K562 (cell line): ENCODE measurements around the gene ZDHHC18. TPM values are rescaled to one million over a fixed set of nuclear protein-coding genes. Genes with fewer than 3 reads are reported as not detected.

ENCODE experiments used
- ATAC-seq: fragments of 200-7000 bp; cut with Tn5 transposase; 3 replicates; pipeline ENCODE4 v1.9.1; 2020; ENCODE audit warnings: moderate library complexity
- BruUV-seq: library from RNA; stranded (reverse); fragments of 400-500 nt; replicated peaks from 2 replicates; lab custom pipeline; 2021; lab: Mats Ljungman, UMichigan
- CTCF ChIA-PET: fragments of 300-600 bp; formaldehyde crosslinking; extraction: SDS; loops from one replicate; lab custom pipeline; 2021; ENCODE audit warnings: low intra/inter-chr PET ratio; lab: Yijun Ruan, JAX
- POLR2A ChIA-PET: fragments of 300-600, 350-650 bp; sonication (Branson Sonifier 250); formaldehyde crosslinking; extraction: SDS; loops from one replicate; lab custom pipeline; 2021; ENCODE audit warnings: antibody characterized with exemption, inconsistent platforms; lab: Yijun Ruan, JAX
- DNase-seq, 4 experiments: peaks; one replicate each; pipeline versions ENCODE4 v3.0.0 to v3.0.0-alpha.2; 2011 to 2018; ENCODE audit warnings: low spot score in 3 of 4, mixed read lengths in 3 of 4; ENCODE audit errors: extremely low read depth in 1 of 4
- FAIRE-seq: peaks from 2 replicates; lab custom pipeline; 2011; peaks lifted over from hg19 to GRCh38; lab: Jason Lieb, UNC
- H2AFZ ChIP-seq: 2 replicates; pipeline ENCODE4 v1.6.0; 2011; ENCODE audit warnings: low read depth, low read length, control low read depth, inconsistent platforms
- H3K27ac ChIP-seq: fragments of 200-600 bp; 3 replicates; pipeline ENCODE4 v1.8.0; 2011; ENCODE audit warnings: low read depth, mild to moderate bottlenecking, control low read depth, inconsistent platforms, low read length, moderate library complexity, mixed read lengths; ENCODE audit errors: extremely low read depth
- H3K27me3 ChIP-seq, 2 experiments: fragments of 300-600 bp in 1 of 2; 2 replicates in 1 of 2; 3 replicates in 1 of 2; pipeline versions ENCODE4 v1.6.0 to v1.8.0; 2011; ENCODE audit warnings: inconsistent platforms in 2 of 2, low read length in 2 of 2, mild to moderate bottlenecking in 1 of 2, mixed read lengths in 1 of 2, moderate library complexity in 1 of 2; ENCODE audit not compliant: control insufficient read depth in 2 of 2, insufficient read depth in 2 of 2
- H3K36me3 ChIP-seq: fragments of 300-600 bp; 3 replicates; pipeline ENCODE4 v1.8.0; 2011; ENCODE audit warnings: mild to moderate bottlenecking, low read length, inconsistent platforms; ENCODE audit not compliant: control insufficient read depth, insufficient read depth
- H3K4me1 ChIP-seq, 2 experiments: fragments of 200-600 bp in 1 of 2; replicated peaks in 1 of 2; 2 replicates in 1 of 2; 3 replicates in 1 of 2; pipeline versions ENCODE4 v1.5.1 to v1.8.0; 2011; ENCODE audit warnings: inconsistent platforms in 2 of 2, low read length in 2 of 2, mild to moderate bottlenecking in 1 of 2, mixed read lengths in 1 of 2, moderate library complexity in 1 of 2; ENCODE audit not compliant: control insufficient read depth in 2 of 2, insufficient read depth in 2 of 2
- H3K4me2 ChIP-seq: 2 replicates; pipeline ENCODE4 v1.6.1; 2011; ENCODE audit warnings: low read length, control low read depth, inconsistent platforms, mixed read lengths; ENCODE audit not compliant: insufficient read depth
- H3K4me3 ChIP-seq: fragments of 200-600 bp; sonication (generic), shearing (Covaris generic); 2 replicates; pipeline ENCODE4 v1.5.1; 2016; ENCODE audit warnings: control low read depth, inconsistent platforms
- H3K79me2 ChIP-seq: fragments of 200-600 bp; 3 replicates; pipeline ENCODE4 v1.8.0; 2011; ENCODE audit warnings: low read length, inconsistent platforms; ENCODE audit not compliant: control insufficient read depth, insufficient read depth
- H3K9ac ChIP-seq, 2 experiments: 2 replicates each; pipeline versions ENCODE4 v1.6.0 to v1.6.1; 2011; ENCODE audit warnings: low read depth in 2 of 2, low read length in 2 of 2, control low read depth in 1 of 2, inconsistent platforms in 1 of 2, mild to moderate bottlenecking in 1 of 2, mixed read lengths in 1 of 2; ENCODE audit not compliant: insufficient read depth in 1 of 2
- H3K9me1 ChIP-seq: one replicate; pipeline ENCODE4 v1.6.0; 2011; ENCODE audit warnings: inconsistent platforms, mild to moderate bottlenecking, low read length, moderate library complexity; ENCODE audit not compliant: control insufficient read depth, insufficient read depth
- H3K9me3 ChIP-seq: replicated peaks from 2 replicates; pipeline ENCODE4 v1.5.1; 2011; ENCODE audit warnings: low read depth, low read length, inconsistent platforms; ENCODE audit not compliant: control insufficient read depth, insufficient read depth
- H4K20me1 ChIP-seq: replicated peaks from 2 replicates; pipeline ENCODE4 v1.6.1; 2011; ENCODE audit warnings: low read length, inconsistent platforms, mixed read lengths; ENCODE audit not compliant: control insufficient read depth, insufficient read depth
- ATF7 ChIP-seq: fragments of 450-650 bp; IDR thresholded peaks from 2 replicates; pipeline ENCODE4 v1.7.1; 2014; ENCODE audit warnings: mild to moderate bottlenecking, moderate library complexity
- BRD9 ChIP-seq: fragments of 450-650 bp; IDR thresholded peaks from 2 replicates; pipeline ENCODE4 v1.6.1; 2018; ENCODE audit warnings: low read depth; ENCODE audit not compliant: partially characterized antibody
- CBFA2T2 ChIP-seq: fragments of 450-650 bp; conservative IDR thresholded peaks from 2 replicates; pipeline ENCODE4 v1.6.1; 2017; ENCODE audit warnings: mild to moderate bottlenecking
- CBX3 ChIP-seq, 2 experiments: IDR thresholded peaks; 1 replicate in 1 of 2; 2 replicates in 1 of 2; pipeline ENCODE4 v1.6.1; 2012; ENCODE audit warnings: inconsistent platforms in 2 of 2, low read length in 2 of 2, borderline replicate concordance in 1 of 2, control low read depth in 1 of 2
- ETV1 ChIP-seq: fragments of 450-650 bp; conservative IDR thresholded peaks from 2 replicates; pipeline ENCODE4 v1.6.1; 2016; ENCODE audit warnings: missing genetic modification characterization, control low read depth, low read depth, missing compliant biosample characterization
- MTA2 ChIP-seq: fragments of 450-650 bp; IDR thresholded peaks from 2 replicates; pipeline ENCODE4 v1.6.1; 2016; ENCODE audit warnings: low read depth
- PRPF4 ChIP-seq: fragments of 200-400 bp; formaldehyde crosslinking; IDR thresholded peaks from one replicate; pipeline ENCODE4 v1.6.1; 2017; ENCODE audit warnings: low read length, low read depth, mild to moderate bottlenecking; ENCODE audit not compliant: insufficient read depth, poor library complexity, severe bottlenecking
- TAF1 ChIP-seq: IDR thresholded peaks from 2 replicates; pipeline ENCODE4 v1.6.1; 2011; ENCODE audit warnings: mild to moderate bottlenecking, low read length, moderate library complexity; ENCODE audit not compliant: insufficient read depth, control insufficient read depth, severe bottlenecking; ENCODE audit errors: extremely low read depth
- TAL1 ChIP-seq: fragments of 450-650 bp; IDR thresholded peaks from 2 replicates; pipeline ENCODE4 v1.6.1; 2016; ENCODE audit warnings: mild to moderate bottlenecking
- TCFL5 ChIP-seq: fragments of 250-450 bp; sonication (Bioruptor Pico); conservative IDR thresholded peaks from 2 replicates; pipeline ENCODE4 v1.6.1; 2021; ENCODE audit warnings: mild to moderate bottlenecking, moderate library complexity, matching md5 sums
- TRIM28 ChIP-seq: fragments of 450-650 bp; IDR thresholded peaks from 2 replicates; pipeline ENCODE4 v1.6.1; 2017
- ZBED1 ChIP-seq: IDR thresholded peaks from 2 replicates; pipeline ENCODE4 v1.6.1; 2014
- ZEB2 ChIP-seq: fragments of 450-650 bp; IDR thresholded peaks from 2 replicates; pipeline ENCODE4 v1.6.1; 2016
- ZFP36 ChIP-seq: fragments of 150-350 bp; IDR thresholded peaks from 2 replicates; pipeline ENCODE4 v1.6.1; 2018; ENCODE audit warnings: low read length, low read depth; ENCODE audit not compliant: partially characterized antibody
- ZNF507 ChIP-seq: conservative IDR thresholded peaks from 2 replicates; pipeline ENCODE4 v1.6.1; 2017; ENCODE audit warnings: missing genetic modification characterization, missing compliant biosample characterization
- ZNF584 ChIP-seq: fragments of 200-800 bp; sonication (Bioruptor generic); IDR thresholded peaks from 2 replicates; pipeline ENCODE4 v1.6.1; 2016; ENCODE audit warnings: low read depth, mild to moderate bottlenecking, missing genetic modification characterization, missing compliant biosample characterization
- ZNF644 ChIP-seq: fragments of 200-800 bp; sonication (Bioruptor generic); IDR thresholded peaks from 2 replicates; pipeline ENCODE4 v1.6.1; 2016; ENCODE audit warnings: low read depth, missing genetic modification characterization, missing compliant biosample characterization
- WGBS: fragments of 100-300 bp; shearing (Covaris generic); methylation state at CpG from one replicate; pipeline ENCODE4 v1.1.6; 2016; ENCODE audit warnings: low coverage, mixed read lengths; ENCODE audit not compliant: insufficient coverage; ENCODE audit errors: missing lambda C conversion rate; 5-methylcytosine and 5-hydroxymethylcytosine counted together
- in situ Hi-C: fragments of 300-500 bp; cut with MboI; formaldehyde crosslinking; loops from 4 replicates; pipeline ENCODE4 v1.15.0; 2018; ENCODE audit warnings: inconsistent platforms, mixed read lengths
- intact Hi-C: fragments of 100-400 bp; cut with micrococcal nuclease; formaldehyde crosslinking; loops from 2 replicates; pipeline ENCODE4 v1.14.2; 2022
- polyA plus RNA-seq, 8 experiments: library from polyadenylated mRNA; depleted of rRNA in 4 of 8; stranded (reverse) in 5 of 8; unstranded in 3 of 8; fragments of >200 nt; fragmentation: Nextera tagmentation in 2 of 8; fragmentation: Illumina TruSeq in 1 of 8; extraction: Ambion mirVana in 2 of 8; extraction: Trizol in 1 of 8; gene quantifications; 2 replicates each; pipeline versions ENCODE4 v1.2.1 to v1.2.3, GENCODE V29; 2011 to 2014; ENCODE audit warnings: inconsistent platforms in 1 of 8, missing spikeins in 1 of 8
- total RNA-seq, 7 experiments: library from RNA; depleted of rRNA in 6 of 7; stranded (reverse); fragments of >200 nt in 6 of 7; fragmentation: Illumina TruSeq in 2 of 7; extraction: Trizol in 2 of 7; gene quantifications; 2 replicates each; pipeline versions ENCODE4 v1.2.1 to v1.2.3, GENCODE V29; 2011 to 2021; ENCODE audit warnings: low replicate concordance in 1 of 7
- TF ChIP-seq, protein P1 (sequence below): fragments of 450-650 bp; IDR thresholded peaks from 2 replicates; pipeline ENCODE4 v1.6.1; 2016; ENCODE audit warnings: mild to moderate bottlenecking

The ZDHHC18 gene
- total and polyA plus RNA-seq, 9 of the 15 experiments (the other 6 are each of a cell fraction or from before 2014, with no cell fraction given), result 0.42 to 35.6 (median 15.8) TPM

DNA sequence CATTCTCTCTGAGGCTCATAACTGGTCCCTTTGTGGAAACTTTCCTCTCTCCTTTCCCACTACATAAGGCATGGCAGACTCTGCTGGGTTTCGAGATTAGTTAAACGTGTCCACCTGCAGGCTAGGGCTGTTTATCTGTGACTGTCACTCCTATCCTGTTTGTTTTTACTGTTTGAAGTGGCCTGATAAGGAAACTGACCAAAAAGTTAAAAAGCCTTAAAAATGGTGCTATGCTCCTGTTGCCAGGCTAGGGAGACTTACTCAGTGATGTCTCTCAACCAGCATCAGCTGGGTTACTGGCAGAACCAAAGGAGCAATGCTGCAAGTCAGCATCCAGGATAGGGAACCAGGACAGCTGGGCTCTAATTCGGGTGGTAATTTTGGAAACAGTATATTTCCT lies 34.9 kb upstream of the ZDHHC18 start:
- FAIRE-seq, result peak; percentile 92
- DNase-seq, result peak in 2 of 4 experiments; percentile 87 to 91
- no peaks in the 10 kb centered on the region for H4K20me1 ChIP-seq
- no peaks in the 10 kb centered on the region for H3K27me3 ChIP-seq
- H3K79me2 ChIP-seq, result peaks cover 32% of the 10 kb centered on the region
- H3K9me3 ChIP-seq, result no peaks in the 10 kb centered on the region
- in situ Hi-C loops, result no loop called here
- peak overlapping the region; percentile 49 for H3K4me2 ChIP-seq
- H2AFZ ChIP-seq, result no peak overlapping the region
- ChIA-PET POLR2A (interaction anchor here (0.6 to 9.2 kb wide), 7 partner anchors 8 to 1791 kb away, joined by 3 to 112 read pairs (median 3); partner anchors contain the start of gene ARID1A), CTCF (interaction anchor here (5.0 kb wide), 1 partner anchor 189 kb away, joined by 80 read pairs; no protein-coding TSS in a partner anchor)
- H3K27ac ChIP-seq, result peak overlapping the region; percentile 29; the same call in 2 of the 3 replicates
- H3K4me1 ChIP-seq, result peaks cover 32 to 50% of the 10 kb centered on the region in 2 experiments
- peak overlapping the region in 1 of 2 experiments; percentile 21; a peak in 1 of 4 replicates for H3K9ac ChIP-seq
- WGBS, result 4% methylated on average over 3 of the region's 3 CpGs
- no peaks in the 10 kb centered on the region for H3K9me1 ChIP-seq
- ATAC-seq, result peak; percentile 8
- no TSS peak for BruUV-seq
- no peak overlapping the region for H3K4me3 ChIP-seq
- H3K36me3 ChIP-seq, result peaks cover 13% of the 10 kb centered on the region; the same call in 1 of the 3 replicates
- intact Hi-C loops, result loop anchor here (5.0 kb wide), 1 partner anchor 86 kb away; no protein-coding TSS in a partner anchor
- TF ChIP-seq MTA2, result peak; percentile 96
- peak; percentile 46; the same call in 1 of the 2 replicates for TF ChIP-seq ETV1 (tag)
- peak; percentile 41; the same call in 1 of the 2 replicates for TF ChIP-seq ATF7
- peak; percentile 6 for TF ChIP-seq ZFP36
- TF ChIP-seq CBFA2T2, result peak; percentile 99
- TF ChIP-seq ZEB2, result peak; percentile 90
- no peak for TF ChIP-seq ZNF507 (tag)
- TF ChIP-seq CBX3 (IDR thresholded peaks at IDR 0.05; ENCODE audit: borderline replicate concordance in 1 of 2, low read length in 2 of 2), result peak in 1 of 2 experiments; percentile 80; a peak in 2 of 3 replicates
- peak; percentile 78 for TF ChIP-seq BRD9
- TF ChIP-seq ZBED1, result 0 out of 2 replicates have a peak, but pooled peaks have one; percentile 33
- peak; percentile 44; the same call in 1 of the 2 replicates for TF ChIP-seq ZNF644 (tag)
- TF ChIP-seq TRIM28, result peak; percentile 15; the same call in 1 of the 2 replicates
- no peak for TF ChIP-seq PRPF4
- peak; percentile 97 for TF ChIP-seq TAL1
- peak; percentile 26; the same call in 1 of the 2 replicates for TF ChIP-seq ZNF584 (CRISPR knock-in tag)
- TF ChIP-seq TAF1, result peak; percentile 57
- TF ChIP-seq, protein P1, sequence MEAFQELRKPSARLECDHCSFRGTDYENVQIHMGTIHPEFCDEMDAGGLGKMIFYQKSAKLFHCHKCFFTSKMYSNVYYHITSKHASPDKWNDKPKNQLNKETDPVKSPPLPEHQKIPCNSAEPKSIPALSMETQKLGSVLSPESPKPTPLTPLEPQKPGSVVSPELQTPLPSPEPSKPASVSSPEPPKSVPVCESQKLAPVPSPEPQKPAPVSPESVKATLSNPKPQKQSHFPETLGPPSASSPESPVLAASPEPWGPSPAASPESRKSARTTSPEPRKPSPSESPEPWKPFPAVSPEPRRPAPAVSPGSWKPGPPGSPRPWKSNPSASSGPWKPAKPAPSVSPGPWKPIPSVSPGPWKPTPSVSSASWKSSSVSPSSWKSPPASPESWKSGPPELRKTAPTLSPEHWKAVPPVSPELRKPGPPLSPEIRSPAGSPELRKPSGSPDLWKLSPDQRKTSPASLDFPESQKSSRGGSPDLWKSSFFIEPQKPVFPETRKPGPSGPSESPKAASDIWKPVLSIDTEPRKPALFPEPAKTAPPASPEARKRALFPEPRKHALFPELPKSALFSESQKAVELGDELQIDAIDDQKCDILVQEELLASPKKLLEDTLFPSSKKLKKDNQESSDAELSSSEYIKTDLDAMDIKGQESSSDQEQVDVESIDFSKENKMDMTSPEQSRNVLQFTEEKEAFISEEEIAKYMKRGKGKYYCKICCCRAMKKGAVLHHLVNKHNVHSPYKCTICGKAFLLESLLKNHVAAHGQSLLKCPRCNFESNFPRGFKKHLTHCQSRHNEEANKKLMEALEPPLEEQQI, result peak; percentile 60; the same call in 1 of the 2 replicates
- no peak for TF ChIP-seq TCFL5 (CRISPR knock-in tag)
